22Rv1 (cell line): ENCODE data around the gene ERO1B.
"Not testable (repeated sequence)": the region's sequence is repeated elsewhere in the genome, so short reads cannot be mapped to it uniquely, and the experiment has no call there.

ENCODE experiments used
- H3K27ac ChIP-seq: fragments of 450-650 bp; 2 replicates; pipeline ENCODE4 v1.5.1; 2017
- CTCF ChIP-seq: fragments of 450-650 bp; IDR thresholded peaks from 2 replicates; pipeline ENCODE4 v1.5.1; 2017; ENCODE audit warnings: mild to moderate bottlenecking
- ZFX ChIP-seq: fragments of 450-650 bp; IDR thresholded peaks from 2 replicates; pipeline ENCODE4 v1.6.1; 2017; ENCODE audit warnings: antibody characterized with exemption, borderline replicate concordance

ERO1B gene

GRCh38 chr1:236193184-236193583, 88.6 kb downstream of the ERO1B start:
- TF ChIP-seq CTCF (no peak), ZFX (no peak)
- no peak overlapping the region for H3K27ac ChIP-seq

- not testable (repeated sequence) for H3K27ac ChIP-seq
These were observed 93.7 kb downstream of the ERO1B start for GRCh38 chr1:236188084-236188483.

GRCh38 chr1:236186471-236186870, 95.3 kb downstream of the ERO1B start:
- H3K27ac ChIP-seq: not testable (repeated sequence)

- H3K27ac ChIP-seq: no peak overlapping the region
- TF ChIP-seq CTCF: no peak
- TF ChIP-seq ZFX: no peak
These were observed 96.1 kb downstream of the ERO1B start for GRCh38 chr1:236185687-236186086.

- TF ChIP-seq ZFX (no peak), CTCF (no peak)
- no peak overlapping the region for H3K27ac ChIP-seq
These were observed 100.7 kb downstream of the ERO1B start for GRCh38 chr1:236181059-236181458.

GRCh38 chr1:236179634-236180033, 102.1 kb downstream of the ERO1B start:
- TF ChIP-seq CTCF (no peak), ZFX (no peak)
- no peak overlapping the region for H3K27ac ChIP-seq

- no peak overlapping the region for H3K27ac ChIP-seq
- no peak for TF ChIP-seq ZFX
- TF ChIP-seq CTCF: no peak
These were observed 105.1 kb downstream of the ERO1B start for GRCh38 chr1:236176337-236177336.

GRCh38 chr1:236175642-236176336, 106.0 kb downstream of the ERO1B start:
- TF ChIP-seq CTCF (no peak), ZFX (no peak)
- H3K27ac ChIP-seq: no peak overlapping the region
